Karpas-422 (cell line): Measurements from ENCODE around the gene NOXA1. TPM values are rescaled to one million over a fixed set of nuclear protein-coding genes. Genes with fewer than 3 reads are reported as not detected.

Experiments used
- DNase-seq: peaks from one replicate; pipeline ENCODE4 v3.0.0-alpha.2; 2015
- H2AFZ ChIP-seq: fragments of 200-600 bp; sonication (generic); 2 replicates; pipeline ENCODE4 v1.6.1; 2014; ENCODE audit warnings: antibody characterized with exemption, low read length, mixed read lengths
- H3K27ac ChIP-seq: fragments of 200-600 bp; sonication (generic); 2 replicates; pipeline ENCODE4 v1.5.1; 2014; ENCODE audit warnings: mild to moderate bottlenecking, low read length, moderate library complexity
- H3K27me3 ChIP-seq: fragments of 200-600 bp; sonication (generic); 2 replicates; pipeline ENCODE4 v1.6.1; 2014; ENCODE audit warnings: low read length, mixed read lengths
- H3K36me3 ChIP-seq: fragments of 200-600 bp; sonication (generic); 2 replicates; pipeline ENCODE4 v1.6.1; 2014; ENCODE audit warnings: low read length, mixed read lengths; ENCODE audit not compliant: insufficient read depth
- H3K4me1 ChIP-seq: fragments of 200-600 bp; sonication (generic); 2 replicates; pipeline ENCODE4 v1.6.1; 2014; ENCODE audit warnings: mild to moderate bottlenecking, low read length, mixed read lengths
- H3K4me2 ChIP-seq: fragments of 200-600 bp; sonication (generic); 2 replicates; pipeline ENCODE4 v1.6.1; 2014; ENCODE audit warnings: low read length, low read depth, mild to moderate bottlenecking; ENCODE audit not compliant: poor library complexity, severe bottlenecking
- H3K4me3 ChIP-seq: fragments of 200-600 bp; sonication (generic); 2 replicates; pipeline ENCODE4 v1.5.1; 2014; ENCODE audit warnings: mild to moderate bottlenecking, antibody characterized with exemption, low read length, mixed read lengths
- H3K79me2 ChIP-seq: fragments of 200-600 bp; sonication (generic); 2 replicates; pipeline ENCODE4 v1.6.1; 2014; ENCODE audit warnings: mild to moderate bottlenecking, low read length, mixed read lengths
- H3K9ac ChIP-seq: fragments of 200-600 bp; sonication (generic); 2 replicates; pipeline ENCODE4 v1.6.0; 2014; ENCODE audit warnings: low read length
- H3K9me2 ChIP-seq: fragments of 200-600 bp; sonication (generic), shearing (Covaris generic); replicated peaks from 2 replicates; pipeline ENCODE4 v1.6.0; 2014; ENCODE audit warnings: mild to moderate bottlenecking, low read length, moderate library complexity; ENCODE audit not compliant: insufficient read depth
- H3K9me3 ChIP-seq: fragments of 300-700, 200-600 bp; sonication (generic); 2 replicates; pipeline ENCODE4 v1.6.1; 2014; ENCODE audit warnings: low read length, mixed read lengths
- H4K20me1 ChIP-seq: fragments of 200-600 bp; sonication (generic); 2 replicates; pipeline ENCODE4 v1.6.1; 2014; ENCODE audit warnings: mild to moderate bottlenecking, antibody characterized with exemption, low read length, low read depth; ENCODE audit not compliant: insufficient read depth
- total RNA-seq: library from RNA; depleted of rRNA; stranded (reverse); fragments of >200 nt; shearing (Covaris generic); gene quantifications from 2 replicates; pipeline ENCODE4 v1.2.3, GENCODE V29; 2014; ENCODE audit warnings: low replicate concordance

Gene NOXA1
- total RNA-seq, 1 experiment from 2014 or later = not detected

DNA sequence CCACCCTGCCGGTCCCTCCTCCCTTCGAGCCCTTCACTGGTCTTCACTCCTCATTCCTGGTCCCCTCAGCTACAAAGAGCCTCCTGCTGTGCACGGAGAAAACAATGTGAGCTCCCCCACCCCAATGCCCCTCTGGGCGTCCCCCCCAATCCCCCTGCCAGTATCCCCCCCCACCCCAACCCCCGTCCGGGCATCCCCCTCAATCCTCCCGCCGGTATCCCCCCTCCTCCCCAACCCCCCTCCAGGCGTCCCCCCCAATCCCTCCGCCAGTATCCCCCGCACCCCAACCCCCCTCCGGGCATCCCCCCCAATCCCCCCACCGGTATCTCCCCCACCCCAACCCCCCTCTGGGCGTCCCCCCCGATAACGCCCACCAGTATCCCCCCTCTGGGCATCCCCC is 43.0 kb upstream of the NOXA1 start:
- Histone ChIP-seq H3K79me2 (no peaks in the 10 kb centered on the region), H3K9me3 (peaks cover 4% of the 10 kb centered on the region), H3K4me2 (no peak overlapping the region), H3K4me1 (no peaks in the 10 kb centered on the region), H3K27ac (no peak overlapping the region), H3K4me3 (no peak overlapping the region), H3K36me3 (no peaks in the 10 kb centered on the region), H3K9ac (no peak overlapping the region), H3K9me2 (no peaks in the 10 kb centered on the region), H2AFZ (no peak overlapping the region), H3K27me3 (no peaks in the 10 kb centered on the region), H4K20me1 (no peaks in the 10 kb centered on the region)
- DNase-seq = no peak

GRCh38 chr9:137380606-137381005 is 42.6 kb upstream of the NOXA1 start:
- Histone ChIP-seq H3K27ac (no peak overlapping the region), H3K9me3 (peaks cover under 1% of the 10 kb centered on the region), H4K20me1 (no peaks in the 10 kb centered on the region), H2AFZ (no peak overlapping the region), H3K36me3 (no peaks in the 10 kb centered on the region), H3K4me1 (no peaks in the 10 kb centered on the region), H3K79me2 (no peaks in the 10 kb centered on the region), H3K4me2 (no peak overlapping the region), H3K4me3 (no peak overlapping the region), H3K9me2 (no peaks in the 10 kb centered on the region), H3K9ac (no peak overlapping the region), H3K27me3 (no peaks in the 10 kb centered on the region)
- DNase-seq = no peak

DNA sequence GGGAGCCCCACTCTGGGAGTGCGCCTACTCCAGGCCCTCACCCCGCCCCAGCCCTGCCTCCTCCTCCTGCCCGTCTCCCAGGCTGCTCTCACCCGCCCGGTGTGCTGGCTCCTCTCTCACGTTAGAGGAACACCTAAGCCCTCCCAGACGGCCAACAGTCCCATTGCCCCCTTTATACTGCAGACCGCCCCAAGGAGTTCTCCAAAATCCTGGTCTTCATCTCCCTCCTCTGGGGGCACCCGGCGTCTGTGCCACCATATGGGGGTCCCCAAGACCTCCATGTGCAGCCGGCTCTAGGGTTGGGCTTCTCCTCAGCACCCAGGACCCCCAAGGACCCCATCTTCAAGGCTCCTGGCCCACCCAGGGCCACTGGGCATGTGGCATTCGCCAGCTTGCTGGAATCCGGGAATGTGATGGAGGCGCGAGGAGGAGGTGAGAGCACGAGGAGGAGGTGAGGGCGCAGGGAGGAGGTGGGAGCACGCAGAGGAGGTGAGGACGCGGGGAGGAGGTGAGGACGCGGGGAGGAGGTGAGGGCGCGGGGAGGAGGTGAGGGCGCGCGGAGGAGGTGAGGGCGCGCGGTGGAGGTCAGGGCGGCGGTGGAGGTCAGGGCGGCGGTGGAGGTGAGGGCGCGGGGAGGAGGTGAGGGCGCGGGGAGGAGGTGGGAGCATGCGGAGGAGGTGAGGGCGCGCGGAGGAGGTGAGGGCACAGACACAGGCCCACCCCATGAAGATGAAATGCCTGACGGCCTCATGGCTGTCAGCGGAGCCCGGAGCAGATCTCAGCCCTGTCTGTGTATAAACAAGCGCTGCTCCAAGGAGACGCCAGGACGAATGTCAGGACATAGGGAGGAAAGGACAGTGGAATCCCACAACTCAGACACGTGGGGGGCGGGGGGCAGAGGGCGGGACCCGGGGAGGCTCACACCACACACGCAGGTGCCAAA is 41.4 kb upstream of the NOXA1 start:
- no peaks in the 10 kb centered on the region for H3K4me1 ChIP-seq

GRCh38 chr9:137382444-137383080 is 40.6 kb upstream of the NOXA1 start:
- Histone ChIP-seq H3K27ac (no peak overlapping the region), H3K79me2 (no peaks in the 10 kb centered on the region), H3K27me3 (no peaks in the 10 kb centered on the region), H2AFZ (no peak overlapping the region), H3K36me3 (no peaks in the 10 kb centered on the region), H3K9ac (no peak overlapping the region), H3K4me3 (no peak overlapping the region), H3K9me3 (no peaks in the 10 kb centered on the region; the same call in 1 of the 2 replicates), H3K4me1 (no peaks in the 10 kb centered on the region), H4K20me1 (no peaks in the 10 kb centered on the region), H3K9me2 (no peaks in the 10 kb centered on the region), H3K4me2 (no peak overlapping the region)
- no peak for DNase-seq

More for the DNA sequence above, 41.4 kb upstream of the NOXA1 start:
- Histone ChIP-seq H2AFZ (no peak overlapping the region), H3K9ac (no peak overlapping the region), H3K9me3 (no peaks in the 10 kb centered on the region; the same call in 1 of the 2 replicates), H3K27me3 (no peaks in the 10 kb centered on the region), H3K9me2 (no peaks in the 10 kb centered on the region), H3K27ac (no peak overlapping the region), H3K4me2 (no peak overlapping the region), H3K79me2 (no peaks in the 10 kb centered on the region), H3K4me3 (no peak overlapping the region), H3K36me3 (no peaks in the 10 kb centered on the region), H4K20me1 (no peaks in the 10 kb centered on the region)
- no peak for DNase-seq

DNA sequence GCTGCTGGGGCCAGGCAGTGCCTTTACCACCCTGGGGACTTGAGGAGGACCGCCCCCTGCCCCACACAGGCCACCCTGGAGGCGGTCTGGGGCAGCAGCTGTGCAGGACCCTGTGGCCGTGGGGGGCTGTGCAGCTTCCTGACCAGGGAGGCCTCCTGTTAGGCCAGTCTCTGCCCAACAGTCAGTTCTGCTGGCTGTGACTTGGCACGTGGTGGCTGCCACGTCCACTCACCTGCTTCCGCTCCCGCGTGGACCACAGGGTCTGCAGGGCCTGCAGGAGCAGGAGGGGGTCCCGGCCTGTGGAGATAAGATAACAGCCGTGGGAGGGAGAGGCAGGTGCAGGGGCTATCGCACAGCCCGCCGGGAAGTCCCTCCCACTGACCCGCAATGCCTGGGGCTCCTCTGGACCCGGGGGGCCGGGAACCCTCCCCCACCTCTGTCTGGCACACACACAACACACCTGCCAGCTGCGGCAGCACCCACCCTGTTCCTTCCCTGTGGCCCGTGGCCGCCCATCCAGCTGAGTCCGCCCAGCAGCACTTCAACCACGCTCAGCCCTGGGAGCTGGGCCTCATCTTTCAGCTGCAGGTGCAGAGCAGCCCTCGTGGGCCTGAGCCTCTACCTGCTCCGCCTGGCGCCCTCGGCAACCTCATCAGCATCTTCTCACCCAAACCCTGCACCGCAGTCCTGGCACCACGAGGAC is 40.0 kb upstream of the NOXA1 start:
- no peak overlapping the region for H3K9ac ChIP-seq
- H3K79me2 ChIP-seq = no peaks in the 10 kb centered on the region
- H3K27me3 ChIP-seq = no peaks in the 10 kb centered on the region
- no peaks in the 10 kb centered on the region for H3K9me2 ChIP-seq
- no peaks in the 10 kb centered on the region for H3K36me3 ChIP-seq
- no peaks in the 10 kb centered on the region for H3K4me1 ChIP-seq
- DNase-seq = no peak
- no peak overlapping the region for H2AFZ ChIP-seq
- no peak overlapping the region for H3K4me3 ChIP-seq
- H3K9me3 ChIP-seq = no peaks in the 10 kb centered on the region; the same call in 1 of the 2 replicates
- H4K20me1 ChIP-seq = no peaks in the 10 kb centered on the region
- H3K27ac ChIP-seq = no peak overlapping the region
- H3K4me2 ChIP-seq = no peak overlapping the region

- no peaks in the 10 kb centered on the region for H4K20me1 ChIP-seq
- no peaks in the 10 kb centered on the region; the same call in 1 of the 2 replicates for H3K9me3 ChIP-seq
- no peak for DNase-seq
- H3K27me3 ChIP-seq = no peaks in the 10 kb centered on the region
- no peak overlapping the region for H3K4me3 ChIP-seq
- H3K27ac ChIP-seq = no peak overlapping the region
- no peak overlapping the region for H2AFZ ChIP-seq
- no peaks in the 10 kb centered on the region for H3K79me2 ChIP-seq
- no peaks in the 10 kb centered on the region for H3K4me1 ChIP-seq
- no peaks in the 10 kb centered on the region for H3K36me3 ChIP-seq
- no peak overlapping the region for H3K4me2 ChIP-seq
- no peak overlapping the region for H3K9ac ChIP-seq
- no peaks in the 10 kb centered on the region for H3K9me2 ChIP-seq
Observed at GRCh38 chr9:137383784-137384756, 39.1 kb upstream of the NOXA1 start.

GRCh38 chr9:137385061-137385655 is 38.0 kb upstream of the NOXA1 start:
- H3K79me2 ChIP-seq = no peaks in the 10 kb centered on the region
- H3K9me3 ChIP-seq = no peaks in the 10 kb centered on the region
- H3K27ac ChIP-seq = no peak overlapping the region
- no peaks in the 10 kb centered on the region for H4K20me1 ChIP-seq
- H3K27me3 ChIP-seq = no peaks in the 10 kb centered on the region
- no peaks in the 10 kb centered on the region for H3K4me1 ChIP-seq
- no peak overlapping the region for H3K9ac ChIP-seq
- H3K4me2 ChIP-seq = no peak overlapping the region
- no peak overlapping the region for H3K4me3 ChIP-seq
- no peak for DNase-seq
- no peak overlapping the region for H2AFZ ChIP-seq
- H3K36me3 ChIP-seq = no peaks in the 10 kb centered on the region
- H3K9me2 ChIP-seq = no peaks in the 10 kb centered on the region
